H1 (cell line): ENCODE results near the gene CKS1B.

Experiments used
- CREB1 ChIP-seq: IDR thresholded peaks from 2 replicates; pipeline ENCODE4 v1.6.1; 2012; ENCODE audit warnings: inconsistent platforms
- CTCF ChIP-seq, 3 experiments: IDR thresholded peaks; 1 replicate in 2 of 3; 2 replicates in 1 of 3; pipeline versions ENCODE4 v1.5.1 to v1.6.1; 2011; ENCODE audit warnings: low read length in 3 of 3, mild to moderate bottlenecking in 3 of 3, inconsistent platforms in 2 of 3, low read depth in 1 of 3, moderate library complexity in 1 of 3; ENCODE audit not compliant: insufficient read depth in 1 of 3; ENCODE audit errors: control extremely low read depth in 1 of 3
- FOSL1 ChIP-seq: IDR thresholded peaks from 2 replicates; pipeline ENCODE4 v1.6.1; 2011; ENCODE audit warnings: mild to moderate bottlenecking, low read depth, low read length, moderate library complexity; ENCODE audit not compliant: insufficient read depth
- GABPA ChIP-seq: IDR thresholded peaks from 2 replicates; pipeline ENCODE4 v1.6.1; 2011; ENCODE audit warnings: mild to moderate bottlenecking, low read length, moderate library complexity, borderline replicate concordance; ENCODE audit not compliant: insufficient read depth
- HDAC2 ChIP-seq, 2 experiments: fragments of 300-600 bp in 1 of 2; sonication (generic) in 1 of 2; IDR thresholded peaks; 2 replicates each; pipeline ENCODE4 v1.6.1; 2011 to 2012; ENCODE audit warnings: low read depth in 2 of 2, low read length in 2 of 2, mild to moderate bottlenecking in 2 of 2, moderate library complexity in 2 of 2, borderline replicate concordance in 1 of 2, inconsistent platforms in 1 of 2
- POLR2A ChIP-seq, 2 experiments: IDR thresholded peaks; 1 replicate in 1 of 2; 2 replicates in 1 of 2; pipeline ENCODE4 v1.6.1; 2011; ENCODE audit warnings: low read depth in 2 of 2, low read length in 2 of 2, mild to moderate bottlenecking in 2 of 2; ENCODE audit errors: control extremely low read depth in 1 of 2
- RAD21 ChIP-seq, 2 experiments: IDR thresholded peaks in 1 of 2; conservative IDR thresholded peaks in 1 of 2; 2 replicates each; pipeline ENCODE4 v1.6.1; 2011; ENCODE audit warnings: low read depth in 2 of 2, low read length in 2 of 2, improper control_type of control experiment in 1 of 2, inconsistent platforms in 1 of 2, mild to moderate bottlenecking in 1 of 2, moderate library complexity in 1 of 2

DNA sequence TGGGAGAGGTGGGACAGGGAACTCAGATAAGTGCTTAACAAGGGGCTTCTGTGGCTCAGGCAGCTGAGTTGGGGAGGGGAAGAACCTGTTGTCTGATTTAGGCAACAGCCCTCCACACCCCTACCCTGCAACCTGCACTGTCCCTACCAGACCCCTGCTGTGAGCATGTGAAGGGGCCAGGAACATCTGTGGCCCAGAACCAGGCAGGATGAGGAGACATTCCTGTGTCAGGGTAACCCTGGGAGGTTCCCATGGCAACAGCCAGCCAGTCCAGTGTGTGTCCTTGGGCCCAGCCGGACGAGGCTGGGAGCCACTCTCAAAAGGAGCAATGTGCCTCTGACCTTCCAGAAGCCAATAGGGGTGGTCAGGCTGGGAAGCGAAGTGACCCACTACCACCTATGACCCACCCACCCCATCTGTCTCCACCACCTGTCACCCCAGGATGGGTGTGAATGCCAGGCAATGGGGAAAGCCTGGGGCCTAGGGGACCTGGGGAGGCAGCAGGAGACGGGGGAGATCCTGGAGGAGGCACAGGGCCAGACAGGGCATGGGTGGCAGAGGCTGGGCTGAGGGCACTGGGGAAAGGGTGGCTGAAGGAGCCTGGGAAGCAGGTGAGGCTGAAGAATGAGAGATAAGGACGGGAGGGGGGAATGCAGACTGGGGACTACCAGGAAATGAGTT, 33.0 kb upstream of the CKS1B start:
- TF ChIP-seq CTCF (IDR thresholded peaks at IDR 0.05; ENCODE audit: control extremely low read depth in 1 of 3, insufficient read depth in 1 of 3, low read depth in 1 of 3, low read length in 3 of 3), result no peak
- TF ChIP-seq RAD21 (IDR thresholded peaks at IDR 0.05 in 1 of 2, conservative IDR thresholded peaks at IDR 0.05 in 1 of 2; ENCODE audit: low read depth in 2 of 2, low read length in 2 of 2), result no peak
- TF ChIP-seq GABPA, result no peak
- TF ChIP-seq FOSL1, result no peak
- no peak for TF ChIP-seq CREB1
- TF ChIP-seq POLR2A (IDR thresholded peaks at IDR 0.05; ENCODE audit: control extremely low read depth in 1 of 2, low read depth in 2 of 2, low read length in 2 of 2), result no peak
- no peak for TF ChIP-seq HDAC2 (IDR thresholded peaks at IDR 0.05; ENCODE audit: borderline replicate concordance in 1 of 2, low read depth in 2 of 2, low read length in 2 of 2)
